ENCODE data around the gene CPNE9.
A peak's percentile ranks its signal among the peaks of the same experiment; 100 is the strongest.

CPNE9 gene

GRCh38 chr3:9716801-9717555 lies 13.3 kb downstream of the CPNE9 start:
- no peak for DNase-seq

GRCh38 chr3:9717563-9717962 lies 13.9 kb downstream of the CPNE9 start:
- no peak for DNase-seq

GRCh38 chr3:9718118-9718517 lies 14.5 kb downstream of the CPNE9 start:
- no peak for DNase-seq

GRCh38 chr3:9721015-9721699 lies 17.5 kb downstream of the CPNE9 start:
- DNase-seq: no peak

GRCh38 chr3:9721700-9722060 lies 18.0 kb downstream of the CPNE9 start:
- no peak for DNase-seq

GRCh38 chr3:9725775-9726515 lies 22.3 kb downstream of the CPNE9 start:
- no peak for DNase-seq

GRCh38 chr3:9727041-9727595 lies 23.5 kb downstream of the CPNE9 start:
- no peak for DNase-seq

GRCh38 chr3:9727743-9728142 lies 24.1 kb downstream of the CPNE9 start:
- DNase-seq: no peak

- no peak for DNase-seq
Measured at GRCh38 chr3:9729419-9729818, 25.8 kb downstream of the CPNE9 start.

GRCh38 chr3:9730657-9731205 lies 27.1 kb downstream of the CPNE9 start:
- DNase-seq: no peak

- DNase-seq: peak; percentile 100
Measured at GRCh38 chr3:9731206-9732079, 27.8 kb downstream of the CPNE9 start, which contains the start of gene BRPF1. BRPF1 (plus strand) TSS chr3:9731735; CDS start chr3:9734141, 2,406 bp downstream.

- DNase-seq: no peak
Measured at GRCh38 chr3:9732080-9732739, 28.6 kb downstream of the CPNE9 start.

- no peak for DNase-seq
Measured at GRCh38 chr3:9732740-9733115, 29.1 kb downstream of the CPNE9 start.

- DNase-seq: no peak
Measured at GRCh38 chr3:9736831-9737230, 33.2 kb downstream of the CPNE9 start.

- DNase-seq: no peak
Measured at GRCh38 chr3:9739181-9739580, 35.5 kb downstream of the CPNE9 start.

GRCh38 chr3:9742560-9742959 lies 38.9 kb downstream of the CPNE9 start:
- no peak for DNase-seq

- DNase-seq: no peak
Measured at GRCh38 chr3:9743548-9743947, 39.9 kb downstream of the CPNE9 start.

- DNase-seq: no peak
Measured at GRCh38 chr3:9744162-9744561, 40.5 kb downstream of the CPNE9 start.

GRCh38 chr3:9745521-9745920 lies 41.9 kb downstream of the CPNE9 start:
- DNase-seq: no peak

GRCh38 chr3:9746330-9746729 lies 42.7 kb downstream of the CPNE9 start:
- no peak for DNase-seq

GRCh38 chr3:9747267-9747666 lies 43.6 kb downstream of the CPNE9 start:
- no peak for DNase-seq

GRCh38 chr3:9748031-9748430 lies 44.4 kb downstream of the CPNE9 start:
- no peak for DNase-seq

All from left hindlimb (tissue), 1 donor.